GM12878 (cell line): ENCODE measurements around the gene FBXL19. TPM values are rescaled to one million over a fixed set of nuclear protein-coding genes. Genes with fewer than 3 reads are reported as not detected.

Experiments used
- ATF7 ChIP-seq: fragments of 450-650 bp; IDR thresholded peaks from 2 replicates; pipeline ENCODE4 v1.6.1; 2016; ENCODE audit warnings: low read depth, mild to moderate bottlenecking
- CHD2 ChIP-seq: IDR thresholded peaks from 2 replicates; pipeline ENCODE4 v1.6.1; 2011; ENCODE audit warnings: low read depth, low read length, improper control_type of control experiment, borderline replicate concordance
- CHD4 ChIP-seq: fragments of 200-600 bp; sonication (generic); IDR thresholded peaks from 2 replicates; pipeline ENCODE4 v1.6.1; 2016; ENCODE audit warnings: mild to moderate bottlenecking
- E4F1 ChIP-seq: fragments of 450-650 bp; IDR thresholded peaks from 2 replicates; pipeline ENCODE4 v1.6.1; 2018; ENCODE audit warnings: borderline replicate concordance, mild to moderate bottlenecking; ENCODE audit not compliant: partially characterized antibody
- FOXK2 ChIP-seq: fragments of 450-650 bp; IDR thresholded peaks from 2 replicates; pipeline ENCODE4 v1.6.1; 2017; ENCODE audit warnings: mild to moderate bottlenecking, moderate library complexity
- IKZF1 ChIP-seq: fragments of 450-650 bp; conservative IDR thresholded peaks from 2 replicates; pipeline ENCODE4 v1.6.1; 2017; ENCODE audit warnings: antibody characterized with exemption, mild to moderate bottlenecking
- IKZF2 ChIP-seq, 2 experiments: fragments of 450-650 bp; IDR thresholded peaks; 2 replicates each; pipeline ENCODE4 v1.6.1; 2017; ENCODE audit warnings: mild to moderate bottlenecking in 2 of 2, moderate library complexity in 2 of 2
- IRF5 ChIP-seq: fragments of 450-650 bp; IDR thresholded peaks from 2 replicates; pipeline ENCODE4 v1.6.1; 2017; ENCODE audit warnings: borderline replicate concordance
- JUNB ChIP-seq: IDR thresholded peaks from 2 replicates; pipeline ENCODE4 v1.6.1; 2016; ENCODE audit warnings: antibody characterized with exemption, mild to moderate bottlenecking
- KLF5 ChIP-seq: fragments of 450-650 bp; IDR thresholded peaks from 2 replicates; pipeline ENCODE4 v1.6.1; 2014; ENCODE audit warnings: mild to moderate bottlenecking; ENCODE audit not compliant: partially characterized antibody
- MTA2 ChIP-seq: fragments of 450-650 bp; IDR thresholded peaks from 2 replicates; pipeline ENCODE4 v1.6.1; 2016; ENCODE audit warnings: low read depth, mild to moderate bottlenecking, moderate library complexity
- NFYB ChIP-seq: IDR thresholded peaks from 2 replicates; pipeline ENCODE4 v1.6.1; 2011; ENCODE audit warnings: low read depth, mild to moderate bottlenecking, low read length, improper control_type of control experiment, moderate library complexity; ENCODE audit not compliant: insufficient read depth
- PKNOX1 ChIP-seq: fragments of 450-650 bp; IDR thresholded peaks from 2 replicates; pipeline ENCODE4 v1.6.1; 2016; ENCODE audit warnings: mild to moderate bottlenecking
- SMC3 ChIP-seq: IDR thresholded peaks from 2 replicates; pipeline ENCODE4 v1.6.1; 2011; ENCODE audit warnings: low read length, improper control_type of control experiment, borderline replicate concordance
- SRF ChIP-seq, 2 experiments: IDR thresholded peaks; 2 replicates each; pipeline ENCODE4 v1.6.1; 2011; ENCODE audit warnings: low read depth in 2 of 2, low read length in 2 of 2, mild to moderate bottlenecking in 1 of 2, moderate library complexity in 1 of 2
- STAT3 ChIP-seq: IDR thresholded peaks from 2 replicates; pipeline ENCODE4 v1.6.1; 2011; ENCODE audit warnings: low read depth, low read length, improper control_type of control experiment
- ZBTB11 ChIP-seq: fragments of 450-650 bp; formaldehyde crosslinking; IDR thresholded peaks from 2 replicates; pipeline ENCODE4 v1.5.0; 2022; ENCODE audit warnings: mild to moderate bottlenecking, missing genetic modification characterization
- ZNF24 ChIP-seq: fragments of 450-650 bp; IDR thresholded peaks from 2 replicates; pipeline ENCODE4 v1.6.1; 2017; ENCODE audit warnings: antibody characterized with exemption, mild to moderate bottlenecking
- polyA plus RNA-seq, 11 experiments: library from polyadenylated mRNA; depleted of rRNA in 4 of 11; unstranded in 6 of 11; stranded (reverse) in 5 of 11; fragments of >200 nt; fragmentation: Nextera tagmentation in 4 of 11; fragmentation: Illumina TruSeq in 1 of 11; extraction: Ambion mirVana in 4 of 11; extraction: Trizol in 1 of 11; gene quantifications; 1 replicate in 1 of 11; 2 replicates in 10 of 11; pipeline versions ENCODE4 v1.2.1 to v1.2.3, GENCODE V29; 2011 to 2016; ENCODE audit warnings: inconsistent platforms in 2 of 11, missing spikeins in 2 of 11, low read depth in 1 of 11
- total RNA-seq, 4 experiments: library from RNA; depleted of rRNA in 3 of 4; stranded (reverse); fragments of >200 nt in 3 of 4; fragmentation: Illumina TruSeq in 1 of 4; extraction: Trizol in 1 of 4; gene quantifications; 2 replicates each; pipeline versions ENCODE4 v1.2.1 to v1.2.3, GENCODE V29; 2013 to 2021
- TF ChIP-seq, protein P1 (sequence below): IDR thresholded peaks from 2 replicates; pipeline ENCODE4 v1.6.1; 2012; ENCODE audit warnings: low read depth, low read length, improper control_type of control experiment
- TF ChIP-seq, protein P2 (sequence below): fragments of 450-650 bp; IDR thresholded peaks from 2 replicates; pipeline ENCODE4 v1.6.1; 2016; ENCODE audit warnings: mild to moderate bottlenecking

The FBXL19 gene
- total and polyA plus RNA-seq, 10 of the 15 experiments (the other 5 are each of a cell fraction or from before 2014, with no cell fraction given) = 0.02 to 32.1 (median 6.8) TPM; not detected in 1

GRCh38 chr16:30996324-30996984, 73.1 kb downstream of the FBXL19 start (continued):
- TF ChIP-seq ZBTB11 (CRISPR knock-in tag) (no peak), CHD2 (no peak), IRF5 (no peak), NFYB (no peak), PKNOX1 (no peak), STAT3 (no peak), MTA2 (no peak), KLF5 (no peak), E4F1 (no peak), IKZF1 (peak; percentile 67), ZNF24 (no peak), IKZF2 (IDR thresholded peaks at IDR 0.05) (peak in 1 of 2 experiments; percentile 60; a peak in 2 of 4 replicates), SRF (IDR thresholded peaks at IDR 0.05; ENCODE audit: low read depth in 2 of 2, low read length in 2 of 2) (no peak), JUNB (no peak), CHD4 (no peak; the same call in 1 of the 2 replicates), ATF7 (no peak), FOXK2 (no peak), SMC3 (no peak)
- TF ChIP-seq, protein P1, sequence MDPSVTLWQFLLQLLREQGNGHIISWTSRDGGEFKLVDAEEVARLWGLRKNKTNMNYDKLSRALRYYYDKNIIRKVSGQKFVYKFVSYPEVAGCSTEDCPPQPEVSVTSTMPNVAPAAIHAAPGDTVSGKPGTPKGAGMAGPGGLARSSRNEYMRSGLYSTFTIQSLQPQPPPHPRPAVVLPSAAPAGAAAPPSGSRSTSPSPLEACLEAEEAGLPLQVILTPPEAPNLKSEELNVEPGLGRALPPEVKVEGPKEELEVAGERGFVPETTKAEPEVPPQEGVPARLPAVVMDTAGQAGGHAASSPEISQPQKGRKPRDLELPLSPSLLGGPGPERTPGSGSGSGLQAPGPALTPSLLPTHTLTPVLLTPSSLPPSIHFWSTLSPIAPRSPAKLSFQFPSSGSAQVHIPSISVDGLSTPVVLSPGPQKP = no peak
- TF ChIP-seq, protein P2, sequence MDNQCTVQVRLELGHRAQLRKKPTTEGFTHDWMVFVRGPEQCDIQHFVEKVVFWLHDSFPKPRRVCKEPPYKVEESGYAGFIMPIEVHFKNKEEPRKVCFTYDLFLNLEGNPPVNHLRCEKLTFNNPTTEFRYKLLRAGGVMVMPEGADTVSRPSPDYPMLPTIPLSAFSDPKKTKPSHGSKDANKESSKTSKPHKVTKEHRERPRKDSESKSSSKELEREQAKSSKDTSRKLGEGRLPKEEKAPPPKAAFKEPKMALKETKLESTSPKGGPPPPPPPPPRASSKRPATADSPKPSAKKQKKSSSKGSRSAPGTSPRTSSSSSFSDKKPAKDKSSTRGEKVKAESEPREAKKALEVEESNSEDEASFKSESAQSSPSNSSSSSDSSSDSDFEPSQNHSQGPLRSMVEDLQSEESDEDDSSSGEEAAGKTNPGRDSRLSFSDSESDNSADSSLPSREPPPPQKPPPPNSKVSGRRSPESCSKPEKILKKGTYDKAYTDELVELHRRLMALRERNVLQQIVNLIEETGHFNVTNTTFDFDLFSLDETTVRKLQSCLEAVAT = peak; percentile 96
